H1 (cell line): ENCODE measurements around the gene TMEM145. TPM values are rescaled to one million over a fixed set of nuclear protein-coding genes. Genes with fewer than 3 reads are reported as not detected.

ENCODE experiments used
- CTCF ChIA-PET: fragments of 300-600 bp; sonication (Branson Sonifier 250); formaldehyde crosslinking; loops from one replicate; lab custom pipeline; 2021; ENCODE audit not compliant: partially characterized antibody; lab: Charles Lee
- POLR2A ChIA-PET: fragments of 300-600 bp; sonication (Branson Sonifier 250); formaldehyde crosslinking; loops from one replicate; lab custom pipeline; 2021; ENCODE audit warnings: inconsistent platforms; ENCODE audit not compliant: partially characterized antibody; lab: Charles Lee
- DNase-seq, 2 experiments: peaks; one replicate each; pipeline versions ENCODE4 v3.0.0 to v3.0.0-alpha.2; 2010 to 2022; ENCODE audit warnings: low spot score in 2 of 2, low read depth in 1 of 2, mixed read lengths in 1 of 2
- FAIRE-seq: peaks from 2 replicates; lab custom pipeline; 2011; peaks lifted over from hg19 to GRCh38; lab: Jason Lieb, UNC
- H2AFZ ChIP-seq: 2 replicates; pipeline ENCODE4 v1.8.1; 2012; ENCODE audit warnings: low read length, inconsistent platforms
- H2AK5ac ChIP-seq: 2 replicates; pipeline ENCODE4 v1.6.1; 2013; ENCODE audit warnings: low read depth, low read length
- H2BK120ac ChIP-seq: replicated peaks from 2 replicates; pipeline ENCODE3; 2013; ENCODE audit warnings: low read depth, low read length, inconsistent platforms
- H2BK12ac ChIP-seq: 2 replicates; pipeline ENCODE4 v1.6.1; 2013; ENCODE audit warnings: low read depth, low read length
- H2BK15ac ChIP-seq: 2 replicates; pipeline ENCODE4 v1.6.1; 2013; ENCODE audit warnings: low read length
- H2BK20ac ChIP-seq: 2 replicates; pipeline ENCODE4 v1.6.1; 2013; ENCODE audit warnings: low read length
- H2BK5ac ChIP-seq: 2 replicates; pipeline ENCODE4 v1.6.1; 2013; ENCODE audit warnings: low read depth, low read length
- H3K14ac ChIP-seq: 2 replicates; pipeline ENCODE4 v1.6.1; 2013; ENCODE audit warnings: inconsistent platforms; ENCODE audit not compliant: insufficient read length
- H3K18ac ChIP-seq: 2 replicates; pipeline ENCODE4 v1.6.1; 2013; ENCODE audit warnings: low read length; ENCODE audit errors: extremely low read depth
- H3K23ac ChIP-seq: 2 replicates; pipeline ENCODE4 v1.6.1; 2013; ENCODE audit warnings: inconsistent platforms; ENCODE audit not compliant: insufficient read length
- H3K23me2 ChIP-seq: 2 replicates; pipeline ENCODE4 v1.6.1; 2013; ENCODE audit warnings: low read depth, low read length
- H3K27ac ChIP-seq: 2 replicates; pipeline ENCODE4 v1.6.1; 2011; ENCODE audit warnings: low read depth, low read length, inconsistent platforms
- H3K27me3 ChIP-seq, 4 experiments: replicated peaks in 1 of 4; 1 replicate in 1 of 4; 2 replicates in 3 of 4; pipeline versions ENCODE4 v1.6.1 to v1.8.1; 2011 to 2013; ENCODE audit warnings: low read length in 3 of 4, mild to moderate bottlenecking in 3 of 4, inconsistent platforms in 2 of 4, mixed read lengths in 2 of 4, moderate library complexity in 1 of 4; ENCODE audit not compliant: control insufficient read depth in 3 of 4, insufficient read depth in 3 of 4; ENCODE audit errors: extremely low read depth in 1 of 4
- H3K36me3 ChIP-seq, 4 experiments: 2 replicates each; pipeline versions ENCODE4 v1.6.1 to v1.8.1; 2011 to 2013; ENCODE audit warnings: mild to moderate bottlenecking in 4 of 4, low read length in 3 of 4, moderate library complexity in 2 of 4, control low read depth in 1 of 4, inconsistent platforms in 1 of 4; ENCODE audit not compliant: insufficient read depth in 4 of 4, control insufficient read depth in 2 of 4
- H3K4ac ChIP-seq: replicated peaks from 2 replicates; pipeline ENCODE3; 2013; ENCODE audit warnings: low read length, low read depth, mixed read lengths, inconsistent platforms; ENCODE audit not compliant: insufficient read length
- H3K4me1 ChIP-seq, 4 experiments: replicated peaks in 1 of 4; 1 replicate in 1 of 4; 2 replicates in 3 of 4; pipeline versions ENCODE4 v1.6.1 to v1.8.1; 2011 to 2013; ENCODE audit warnings: low read length in 3 of 4, inconsistent platforms in 2 of 4, mixed read lengths in 1 of 4; ENCODE audit not compliant: insufficient read depth in 4 of 4, control insufficient read depth in 3 of 4
- H3K4me2 ChIP-seq, 2 experiments: 2 replicates each; pipeline versions ENCODE4 v1.6.1 to v1.8.1; 2011 to 2013; ENCODE audit warnings: low read depth in 2 of 2, low read length in 2 of 2, control low read depth in 1 of 2, inconsistent platforms in 1 of 2, mild to moderate bottlenecking in 1 of 2; ENCODE audit not compliant: insufficient read depth in 1 of 2
- H3K4me3 ChIP-seq, 4 experiments: fragments of 200-600, 300-600 bp in 1 of 4; sonication (generic), shearing (Covaris generic), sonication (Bioruptor Twin) in 1 of 4; 2 replicates each; pipeline versions ENCODE4 v1.5.1 to v1.8.1; 2011 to 2016; ENCODE audit warnings: low read length in 4 of 4, low read depth in 3 of 4, control low read depth in 2 of 4, inconsistent platforms in 2 of 4, mild to moderate bottlenecking in 2 of 4, mixed read lengths in 1 of 4, moderate library complexity in 1 of 4; ENCODE audit not compliant: insufficient read depth in 2 of 4; ENCODE audit errors: extremely low read depth in 1 of 4
- H3K56ac ChIP-seq: replicated peaks from 2 replicates; pipeline ENCODE3; 2013; ENCODE audit warnings: low read depth, mild to moderate bottlenecking, mixed read lengths, low read length, inconsistent platforms; ENCODE audit not compliant: insufficient read length
- H3K79me1 ChIP-seq: 2 replicates; pipeline ENCODE4 v1.6.1; 2013; ENCODE audit warnings: low read depth, low read length, control low read depth
- H3K79me2 ChIP-seq, 2 experiments: 2 replicates each; pipeline versions ENCODE4 v1.6.1 to v1.8.1; 2012 to 2013; ENCODE audit warnings: low read length in 2 of 2, mild to moderate bottlenecking in 2 of 2, inconsistent platforms in 1 of 2; ENCODE audit not compliant: insufficient read depth in 2 of 2, control insufficient read depth in 1 of 2
- H3K9ac ChIP-seq, 4 experiments: replicated peaks in 1 of 4; 1 replicate in 1 of 4; 2 replicates in 3 of 4; pipeline versions ENCODE4 v1.6.1 to v1.8.1; 2011 to 2013; ENCODE audit warnings: low read depth in 3 of 4, low read length in 3 of 4, control low read depth in 2 of 4, mild to moderate bottlenecking in 2 of 4, moderate library complexity in 2 of 4, inconsistent platforms in 1 of 4; ENCODE audit errors: extremely low read depth in 1 of 4
- H3K9me3 ChIP-seq, 2 experiments: 2 replicates each; pipeline versions ENCODE4 v1.6.1 to v1.8.1; 2012 to 2013; ENCODE audit warnings: mild to moderate bottlenecking in 2 of 2, moderate library complexity in 2 of 2, control low read depth in 1 of 2, inconsistent platforms in 1 of 2, low read depth in 1 of 2, low read length in 1 of 2, mixed read lengths in 1 of 2; ENCODE audit not compliant: insufficient read depth in 2 of 2
- H4K20me1 ChIP-seq, 2 experiments: replicated peaks in 1 of 2; 2 replicates each; pipeline versions ENCODE3 to v1.8.1; 2011 to 2013; ENCODE audit warnings: inconsistent platforms in 2 of 2, low read length in 2 of 2, mild to moderate bottlenecking in 1 of 2; ENCODE audit not compliant: insufficient read depth in 2 of 2, control insufficient read depth in 1 of 2
- H4K5ac ChIP-seq: 2 replicates; pipeline ENCODE4 v1.6.1; 2013; ENCODE audit warnings: low read length, low read depth, mixed read lengths, inconsistent platforms; ENCODE audit not compliant: insufficient read length
- H4K8ac ChIP-seq: 2 replicates; pipeline ENCODE4 v1.8.0; 2013; ENCODE audit warnings: mild to moderate bottlenecking, moderate library complexity, low read length, inconsistent platforms; ENCODE audit not compliant: insufficient read depth; ENCODE audit errors: extremely low read depth
- H4K91ac ChIP-seq: replicated peaks from 2 replicates; pipeline ENCODE3; 2013; ENCODE audit warnings: low read length, mixed read lengths, inconsistent platforms; ENCODE audit not compliant: insufficient read length
- BCL11A ChIP-seq, 2 experiments: IDR thresholded peaks; one replicate each; pipeline ENCODE4 v1.6.1; 2011; ENCODE audit warnings: low read depth in 2 of 2, low read length in 2 of 2, mild to moderate bottlenecking in 2 of 2
- CHD1 ChIP-seq: IDR thresholded peaks from 2 replicates; pipeline ENCODE4 v1.6.1; 2012; ENCODE audit warnings: low read depth, low read length, improper control_type of control experiment
- CREB1 ChIP-seq: IDR thresholded peaks from 2 replicates; pipeline ENCODE4 v1.6.1; 2012; ENCODE audit warnings: inconsistent platforms
- E2F6 ChIP-seq: IDR thresholded peaks from 2 replicates; pipeline ENCODE4 v1.6.1; 2012; ENCODE audit warnings: inconsistent platforms
- EZH2 ChIP-seq: fragments of 200-600 bp; sonication (generic); IDR thresholded peaks from 2 replicates; pipeline ENCODE4 v1.7.1; 2012; ENCODE audit warnings: low read depth, mild to moderate bottlenecking, moderate library complexity, low read length, inconsistent platforms; ENCODE audit not compliant: severe bottlenecking
- FOSL1 ChIP-seq: IDR thresholded peaks from 2 replicates; pipeline ENCODE4 v1.6.1; 2011; ENCODE audit warnings: mild to moderate bottlenecking, low read depth, low read length, moderate library complexity; ENCODE audit not compliant: insufficient read depth
- HDAC2 ChIP-seq, 2 experiments: fragments of 300-600 bp in 1 of 2; sonication (generic) in 1 of 2; IDR thresholded peaks; 2 replicates each; pipeline ENCODE4 v1.6.1; 2011 to 2012; ENCODE audit warnings: low read depth in 2 of 2, low read length in 2 of 2, mild to moderate bottlenecking in 2 of 2, moderate library complexity in 2 of 2, borderline replicate concordance in 1 of 2, inconsistent platforms in 1 of 2
- HDAC6 ChIP-seq: IDR thresholded peaks from one replicate; pipeline ENCODE4 v1.7.1; 2012; ENCODE audit warnings: low read depth, mild to moderate bottlenecking, inconsistent platforms, low read length, moderate library complexity
- POLR2AphosphoS5 ChIP-seq: IDR thresholded peaks from 2 replicates; pipeline ENCODE4 v1.6.1; 2011; ENCODE audit warnings: low read depth, low read length
- RBBP5 ChIP-seq: IDR thresholded peaks from 2 replicates; pipeline ENCODE4 v1.7.1; 2012; ENCODE audit warnings: low read depth, mild to moderate bottlenecking, inconsistent platforms, low read length, moderate library complexity, borderline replicate concordance
- SAP30 ChIP-seq: fragments of 300-600 bp; sonication (generic); IDR thresholded peaks from 2 replicates; pipeline ENCODE4 v1.7.1; 2012; ENCODE audit warnings: low read length, moderate library complexity, mild to moderate bottlenecking, inconsistent platforms; ENCODE audit not compliant: insufficient read depth, insufficient replicate concordance
- TEAD4 ChIP-seq: IDR thresholded peaks from 2 replicates; pipeline ENCODE4 v1.6.1; 2012; ENCODE audit warnings: low read depth, low read length, inconsistent platforms, mixed read lengths
- WGBS, 2 experiments: shearing (Covaris generic) in 1 of 2; methylation state at CpG; one replicate each; pipeline versions ENCODE4 v1.1.6 to v1.1.7; 2013 to 2015; ENCODE audit warnings: low lambda C conversion rate in 2 of 2, mixed read lengths in 2 of 2, inconsistent platforms in 1 of 2, low coverage in 1 of 2, missing lambda C conversion rate in 1 of 2; ENCODE audit not compliant: insufficient replicate concordance in 2 of 2, insufficient coverage in 1 of 2, insufficient read length in 1 of 2; ENCODE audit errors: extremely low coverage in 1 of 2, missing lambda C conversion rate in 1 of 2; 5-methylcytosine and 5-hydroxymethylcytosine counted together
- polyA plus RNA-seq, 7 experiments: library from polyadenylated mRNA; depleted of rRNA in 3 of 7; stranded (reverse) in 5 of 7; unstranded in 2 of 7; fragments of >200 nt in 5 of 7; fragments of 200-250 nt in 2 of 7; gene quantifications; 1 replicate in 5 of 7; 2 replicates in 1 of 7; 4 replicates in 1 of 7; pipeline versions ENCODE4 v1.2.1 to v1.2.3, GENCODE V29; 2011 to 2013; ENCODE audit warnings: missing spikeins in 2 of 7, mixed read lengths in 2 of 7
- total RNA-seq: library from RNA; stranded (reverse); fragmentation: NEBNext Ultra II Directional; extraction: Animal tissue kit (Norgen Biotek cat#: 25700); gene quantifications from 2 replicates; pipeline ENCODE4 v1.2.1, GENCODE V29; 2021

TMEM145 gene
- total and polyA plus RNA-seq, 2 of the 8 experiments (the other 6 are each of a cell fraction or from before 2014, with no cell fraction given), result 2.3 to 4.7 TPM

GRCh38 chr19:42328854-42329253 lies 15.7 kb downstream of the TMEM145 start:
- Histone ChIP-seq H2AFZ (no peak overlapping the region), H3K18ac (no peak overlapping the region), H3K9me3 (no peaks in the 10 kb centered on the region), H3K79me1 (peaks cover 8% of the 10 kb centered on the region; the same call in 1 of the 2 replicates), H4K91ac (no peak overlapping the region), H3K79me2 (peaks cover 0 to 16% of the 10 kb centered on the region in 2 experiments; a peak in 1 of 4 replicates), H3K9ac (no peak overlapping the region), H2BK120ac (no peak overlapping the region), H3K23ac (no peak overlapping the region), H2BK20ac (no peak overlapping the region), H2BK5ac (no peak overlapping the region), H2AK5ac (no peak overlapping the region), H4K8ac (no peak overlapping the region), H3K27ac (no peak overlapping the region), H2BK15ac (no peak overlapping the region), H3K27me3 (peaks cover 0 to 5% (median 2%) of the 10 kb centered on the region in 4 experiments; a peak in 3 of 7 replicates), H3K4ac (no peak overlapping the region), H4K5ac (no peak overlapping the region), H3K4me2 (no peak overlapping the region), H3K14ac (no peak overlapping the region), H3K56ac (no peak overlapping the region), H4K20me1 (peaks cover 0 to 13% of the 10 kb centered on the region in 2 experiments), H3K4me1 (peaks cover 0 to 4% (median 1%) of the 10 kb centered on the region in 4 experiments; a peak in 3 of 7 replicates), H2BK12ac (no peak overlapping the region), H3K36me3 (no peaks in the 10 kb centered on the region), H3K4me3 (no peak overlapping the region), H3K23me2 (peaks cover 12% of the 10 kb centered on the region; the same call in 1 of the 2 replicates)
- no peak for FAIRE-seq
- WGBS, 2 experiments, result 72% methylated on average over 2 of the region's 2 CpGs; no CpG with 5 or more reads in 1 of the 2 experiments
- DNase-seq, result no peak
- ChIA-PET POLR2A (interaction anchor here (0.6 kb wide), 1 partner anchor 887 kb away, joined by 3 read pairs; no protein-coding TSS in a partner anchor), CTCF (interaction anchor here (0.9 to 8.8 kb wide), 4 partner anchors 8 to 32 kb away, joined by 3 to 90 read pairs (median 4); no protein-coding TSS in a partner anchor)
- TF ChIP-seq FOSL1 (no peak), EZH2 (no peak), CREB1 (no peak), E2F6 (no peak), SAP30 (no peak), BCL11A (IDR thresholded peaks at IDR 0.05; ENCODE audit: low read depth in 2 of 2, low read length in 2 of 2) (no peak), CHD1 (no peak), RBBP5 (no peak), TEAD4 (no peak), HDAC2 (IDR thresholded peaks at IDR 0.05; ENCODE audit: borderline replicate concordance in 1 of 2, low read depth in 2 of 2, low read length in 2 of 2) (no peak), HDAC6 (no peak), POLR2AphosphoS5 (no peak)
